ENCODE measurements around the gene NMRK2.
"Not testable (repeated sequence)": the region's sequence is repeated elsewhere in the genome, so short reads cannot be mapped to it uniquely, and the experiment has no call there.

NMRK2 gene, protein sequence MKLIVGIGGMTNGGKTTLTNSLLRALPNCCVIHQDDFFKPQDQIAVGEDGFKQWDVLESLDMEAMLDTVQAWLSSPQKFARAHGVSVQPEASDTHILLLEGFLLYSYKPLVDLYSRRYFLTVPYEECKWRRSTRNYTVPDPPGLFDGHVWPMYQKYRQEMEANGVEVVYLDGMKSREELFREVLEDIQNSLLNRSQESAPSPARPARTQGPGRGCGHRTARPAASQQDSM

DNA sequence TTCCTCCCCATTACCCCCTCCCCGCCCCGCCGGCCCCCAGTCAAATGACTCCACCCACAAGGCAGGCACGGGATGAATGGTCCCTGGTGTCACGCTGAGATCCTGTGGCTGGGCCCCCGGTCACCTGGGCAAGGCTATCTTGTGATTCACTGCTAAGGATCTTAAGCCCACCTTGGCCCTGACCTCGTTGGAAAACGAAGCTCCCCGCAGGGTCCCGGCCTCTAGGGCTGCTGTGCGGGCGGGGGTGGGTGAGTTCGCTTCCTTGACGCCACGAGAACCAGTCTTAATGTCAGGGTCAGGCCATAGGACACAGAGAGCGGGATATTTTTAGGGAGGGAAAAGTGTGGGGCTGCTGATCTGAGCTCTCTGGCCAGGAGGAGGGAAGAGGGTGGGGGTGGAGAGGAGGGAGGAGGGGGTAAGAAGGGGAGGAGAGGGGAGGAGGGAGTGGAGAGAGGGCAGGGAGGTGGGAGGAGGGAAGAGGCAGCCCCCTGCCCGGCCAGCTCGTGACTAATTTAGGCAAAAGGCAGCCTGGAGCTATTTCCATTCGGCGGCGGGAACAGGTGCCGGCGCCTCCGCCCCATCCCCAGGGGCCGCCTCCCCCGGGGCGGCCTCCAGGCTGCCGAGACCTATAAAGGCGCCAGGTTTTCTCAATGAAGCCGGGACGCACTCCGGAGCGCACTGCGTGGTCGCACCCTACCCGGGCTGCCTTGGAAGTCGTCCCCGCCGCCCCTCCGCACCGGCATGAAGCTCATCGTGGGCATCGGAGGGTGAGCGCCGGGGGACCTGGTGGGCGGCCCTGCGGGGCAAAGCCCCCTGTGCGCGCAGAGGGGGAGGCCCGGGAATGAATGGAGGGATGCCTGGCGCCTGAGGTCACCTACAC, at the start of gene NMRK2:
Gene NMRK2, plus strand, starts transcription at position 139 of the 880 bp plus-strand sequence. Its CDS starts 603 bp downstream, at position 742.
- H3K27ac ChIP-seq = no peak within 1 kb of the TSS
- TF ChIP-seq ZFX (IDR thresholded peaks at IDR 0.05; ENCODE audit: borderline replicate concordance) (no peak), CTCF (IDR thresholded peaks at IDR 0.05) (no peak)

GRCh38 chr19:3890591-3890990, 42.3 kb upstream of the NMRK2 start:
- TF ChIP-seq CTCF (IDR thresholded peaks at IDR 0.05) (no peak), ZFX (IDR thresholded peaks at IDR 0.05; ENCODE audit: borderline replicate concordance) (no peak)
- no peak overlapping the region for H3K27ac ChIP-seq

DNA sequence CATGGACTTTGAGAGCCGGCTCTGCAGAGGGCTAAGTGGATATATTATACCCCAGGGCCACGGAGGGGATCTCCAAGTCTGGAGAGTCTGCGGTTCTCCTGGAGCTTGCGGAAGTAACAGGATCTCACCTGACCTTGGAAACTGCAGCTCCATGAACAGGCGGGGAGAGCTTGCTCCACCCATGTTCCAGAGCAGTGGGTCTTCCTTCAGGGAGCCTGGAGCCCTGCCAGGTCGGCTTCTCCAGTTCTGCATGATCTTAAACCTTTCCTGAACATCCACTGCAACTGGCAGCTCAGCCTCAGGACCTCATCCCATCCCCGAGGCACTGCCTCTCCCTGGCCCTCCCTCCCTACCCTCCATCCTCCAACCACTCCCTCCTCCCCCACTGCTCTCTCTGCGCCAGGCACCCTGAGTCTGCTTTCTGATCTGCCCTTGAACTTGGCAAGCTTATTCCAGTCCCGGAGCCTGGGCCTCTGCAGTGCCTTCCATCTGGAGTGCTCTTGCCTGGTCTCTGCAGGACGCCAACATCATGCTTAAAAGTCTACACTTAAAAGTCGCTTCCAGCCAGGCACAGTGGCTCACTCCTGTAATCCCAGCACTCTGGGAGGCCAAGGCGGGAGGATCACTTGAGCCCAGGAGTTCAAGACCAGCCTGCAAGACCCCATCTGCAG, 39.2 kb upstream of the NMRK2 start:
- TF ChIP-seq CTCF (IDR thresholded peaks at IDR 0.05) (no peak), ZFX (IDR thresholded peaks at IDR 0.05; ENCODE audit: borderline replicate concordance) (no peak)
- no peak overlapping the region for H3K27ac ChIP-seq

GRCh38 chr19:3894959-3895358, 37.9 kb upstream of the NMRK2 start:
- not testable (repeated sequence) for H3K27ac ChIP-seq

DNA sequence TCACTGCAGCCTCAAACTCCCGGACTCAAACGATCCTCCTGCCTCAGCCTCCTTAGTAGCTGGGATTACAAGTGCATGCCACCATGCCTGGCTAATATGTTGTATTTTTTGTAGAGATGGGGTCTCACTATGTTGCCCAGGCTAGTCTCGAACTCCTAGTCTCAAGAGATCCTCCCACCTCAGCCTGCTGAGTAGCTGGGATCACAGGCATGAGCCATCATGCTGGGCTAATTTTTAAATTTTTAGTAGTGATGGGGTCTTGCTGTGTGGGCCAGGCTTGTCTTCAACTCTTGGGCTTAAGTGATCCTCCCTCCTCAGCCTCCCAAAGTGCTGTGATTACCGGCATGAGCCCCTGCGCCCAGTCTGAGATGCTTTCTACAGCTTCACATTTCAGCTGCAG, 37.1 kb upstream of the NMRK2 start:
- TF ChIP-seq CTCF (IDR thresholded peaks at IDR 0.05) = no peak
- TF ChIP-seq ZFX (IDR thresholded peaks at IDR 0.05; ENCODE audit: borderline replicate concordance) = no peak
- no peak overlapping the region for H3K27ac ChIP-seq

DNA sequence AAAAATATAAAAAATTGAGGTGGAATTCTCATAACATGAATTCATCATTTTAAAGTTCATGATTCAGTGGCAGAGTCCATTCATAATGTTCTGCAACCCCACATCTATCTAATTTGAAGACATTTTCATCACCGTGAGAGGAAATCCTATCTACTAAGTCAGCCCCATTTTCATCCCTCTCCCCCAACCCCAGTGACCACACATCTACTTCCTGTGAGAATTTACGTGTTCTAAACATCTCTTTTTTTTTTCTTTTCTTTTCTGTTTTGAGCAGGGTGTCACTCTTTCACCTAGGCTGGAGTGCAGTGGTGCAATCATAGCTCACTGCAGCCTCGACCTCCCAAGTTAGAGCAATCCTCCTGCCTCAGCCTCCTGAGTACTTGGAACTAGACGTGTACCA, 34.9 kb upstream of the NMRK2 start:
- TF ChIP-seq ZFX (IDR thresholded peaks at IDR 0.05; ENCODE audit: borderline replicate concordance) = no peak
- TF ChIP-seq CTCF (IDR thresholded peaks at IDR 0.05) = no peak
- H3K27ac ChIP-seq = no peak overlapping the region

- no peak for TF ChIP-seq CTCF (IDR thresholded peaks at IDR 0.05)
- no peak for TF ChIP-seq ZFX (IDR thresholded peaks at IDR 0.05; ENCODE audit: borderline replicate concordance)
- H3K27ac ChIP-seq = no peak overlapping the region
These were observed 34.4 kb upstream of the NMRK2 start for GRCh38 chr19:3898426-3898825.
